Activated CD4-positive, alpha-beta T cell treated with anti-CD3 and anti-CD28 coated beads, Interleukin-2, amount 50 U/mL, for 24 hours (primary cell): ENCODE data around the gene FRMD4A.
"Not testable (repeated sequence)": the region's sequence is repeated elsewhere in the genome, so short reads cannot be mapped to it uniquely, and the experiment has no call there.

Experiments used
- DNase-seq, 2 donors: peaks; one replicate each; pipeline ENCODE4 v3.0.0-alpha.2; 2020; ENCODE audit warnings: low read depth in 1 of 2, low spot score in 1 of 2

The FRMD4A gene

GRCh38 chr10:14112056-14112455 is 218.7 kb downstream of the FRMD4A start:
- DNase-seq: no peak

- no peak for DNase-seq
These were observed 219.5 kb downstream of the FRMD4A start for GRCh38 chr10:14111208-14111607.

GRCh38 chr10:14106828-14107227 is 223.9 kb downstream of the FRMD4A start:
- no peak for DNase-seq

- DNase-seq: no peak
These were observed 228.7 kb downstream of the FRMD4A start for GRCh38 chr10:14102056-14102455.

- no peak for DNase-seq
These were observed 230.8 kb downstream of the FRMD4A start for GRCh38 chr10:14099885-14100284.

GRCh38 chr10:14093730-14094484 is 236.8 kb downstream of the FRMD4A start:
- DNase-seq: no peak

- no peak for DNase-seq
These were observed 237.9 kb downstream of the FRMD4A start for GRCh38 chr10:14092799-14093198.

GRCh38 chr10:14089556-14090292 is 241.0 kb downstream of the FRMD4A start:
- no peak for DNase-seq

- no peak for DNase-seq
These were observed 243.2 kb downstream of the FRMD4A start for GRCh38 chr10:14087566-14087965.

GRCh38 chr10:14086596-14086995 is 244.1 kb downstream of the FRMD4A start:
- DNase-seq: no peak

- DNase-seq: no peak
These were observed 245.8 kb downstream of the FRMD4A start for GRCh38 chr10:14084875-14085274.

- DNase-seq: no peak
These were observed 249.9 kb downstream of the FRMD4A start for GRCh38 chr10:14080795-14081194.

GRCh38 chr10:14077430-14077829 is 253.3 kb downstream of the FRMD4A start:
- no peak for DNase-seq

GRCh38 chr10:14074062-14074884 is 256.5 kb downstream of the FRMD4A start:
- no peak for DNase-seq

GRCh38 chr10:14072541-14072940 is 258.2 kb downstream of the FRMD4A start:
- DNase-seq: no peak

- DNase-seq: no peak
These were observed 258.8 kb downstream of the FRMD4A start for GRCh38 chr10:14071956-14072355.

- no peak for DNase-seq
These were observed 262.0 kb downstream of the FRMD4A start for GRCh38 chr10:14068601-14069250.

- DNase-seq: not testable (repeated sequence)
These were observed 263.1 kb downstream of the FRMD4A start for GRCh38 chr10:14067638-14068037.

- DNase-seq: no peak
These were observed 264.6 kb downstream of the FRMD4A start for GRCh38 chr10:14066106-14066505.

- no peak for DNase-seq
These were observed 267.0 kb downstream of the FRMD4A start for GRCh38 chr10:14063531-14064285.
